H1 (cell line): Measurements from ENCODE around the gene C2orf78.

Source experiments
- CEBPB ChIP-seq: IDR thresholded peaks from 2 replicates; pipeline ENCODE4 v1.6.1; 2012; ENCODE audit warnings: low read depth, low read length
- CTCF ChIP-seq, 3 experiments: IDR thresholded peaks; 1 replicate in 2 of 3; 2 replicates in 1 of 3; pipeline versions ENCODE4 v1.5.1 to v1.6.1; 2011; ENCODE audit warnings: low read length in 3 of 3, mild to moderate bottlenecking in 3 of 3, inconsistent platforms in 2 of 3, low read depth in 1 of 3, moderate library complexity in 1 of 3; ENCODE audit not compliant: insufficient read depth in 1 of 3; ENCODE audit errors: control extremely low read depth in 1 of 3
- EZH2 ChIP-seq: fragments of 200-600 bp; sonication (generic); IDR thresholded peaks from 2 replicates; pipeline ENCODE4 v1.7.1; 2012; ENCODE audit warnings: low read depth, mild to moderate bottlenecking, moderate library complexity, low read length, inconsistent platforms; ENCODE audit not compliant: severe bottlenecking
- KDM1A ChIP-seq: fragments of 200-600, 300-600 bp; sonication (generic); IDR thresholded peaks from 2 replicates; pipeline ENCODE4 v1.7.1; 2016; ENCODE audit warnings: mild to moderate bottlenecking, low read length, borderline replicate concordance
- POLR2A ChIP-seq, 2 experiments: IDR thresholded peaks; 1 replicate in 1 of 2; 2 replicates in 1 of 2; pipeline ENCODE4 v1.6.1; 2011; ENCODE audit warnings: low read depth in 2 of 2, low read length in 2 of 2, mild to moderate bottlenecking in 2 of 2; ENCODE audit errors: control extremely low read depth in 1 of 2
- SIN3A ChIP-seq, 2 experiments: IDR thresholded peaks in 1 of 2; conservative IDR thresholded peaks in 1 of 2; 2 replicates each; pipeline ENCODE4 v1.6.1; 2011 to 2012; ENCODE audit warnings: low read length in 2 of 2, improper control_type of control experiment in 1 of 2, low read depth in 1 of 2, mild to moderate bottlenecking in 1 of 2
- SRF ChIP-seq: IDR thresholded peaks from 2 replicates; pipeline ENCODE4 v1.6.1; 2011; ENCODE audit warnings: mild to moderate bottlenecking, low read depth, low read length, moderate library complexity
- TAF1 ChIP-seq: IDR thresholded peaks from 2 replicates; pipeline ENCODE4 v1.6.1; 2011; ENCODE audit warnings: mild to moderate bottlenecking, low read depth, low read length

- TF ChIP-seq CTCF (IDR thresholded peaks at IDR 0.05; ENCODE audit: control extremely low read depth in 1 of 3, insufficient read depth in 1 of 3, low read depth in 1 of 3, low read length in 3 of 3) (no peak), EZH2 (no peak), KDM1A (no peak), TAF1 (no peak), POLR2A (IDR thresholded peaks at IDR 0.05; ENCODE audit: control extremely low read depth in 1 of 2, low read depth in 2 of 2, low read length in 2 of 2) (no peak), SRF (no peak), CEBPB (no peak), SIN3A (conservative IDR thresholded peaks at IDR 0.05 in 1 of 2, IDR thresholded peaks at IDR 0.05 in 1 of 2; ENCODE audit: low read depth in 1 of 2, low read length in 2 of 2) (no peak)
Observed at GRCh38 chr2:73850009-73850408, 66.0 kb downstream of the C2orf78 start.
